Trophoblast cell (in vitro differentiated cells and primary cell): ENCODE results near the gene AP1G2.

Source experiments
- DNase-seq, 2 donors: peaks; one replicate each; pipeline ENCODE4 v3.0.0-alpha.2; 2016
- H2AFZ ChIP-seq: 2 replicates; pipeline ENCODE4 v1.6.1; 2013; ENCODE audit warnings: low read length, moderate library complexity, mild to moderate bottlenecking; ENCODE audit not compliant: insufficient read depth, poor library complexity
- H2AK5ac ChIP-seq: 2 replicates; pipeline ENCODE4 v1.6.1; 2013; ENCODE audit warnings: mild to moderate bottlenecking, low read length
- H2BK120ac ChIP-seq: 2 replicates; pipeline ENCODE4 v1.6.1; 2013; ENCODE audit warnings: low read length, mild to moderate bottlenecking, moderate library complexity; ENCODE audit not compliant: insufficient read depth, poor library complexity
- H2BK12ac ChIP-seq: 2 replicates; pipeline ENCODE4 v1.6.1; 2013; ENCODE audit warnings: mild to moderate bottlenecking, low read length, moderate library complexity
- H2BK5ac ChIP-seq: 2 replicates; pipeline ENCODE4 v1.6.1; 2013; ENCODE audit warnings: low read length, low read depth, moderate library complexity, mild to moderate bottlenecking; ENCODE audit not compliant: poor library complexity
- H3K14ac ChIP-seq: 2 replicates; pipeline ENCODE4 v1.6.1; 2013; ENCODE audit warnings: mild to moderate bottlenecking, low read length
- H3K18ac ChIP-seq: 2 replicates; pipeline ENCODE4 v1.6.1; 2013; ENCODE audit warnings: mild to moderate bottlenecking, low read length
- H3K23ac ChIP-seq: 2 replicates; pipeline ENCODE4 v1.6.1; 2013; ENCODE audit warnings: low read length
- H3K27ac ChIP-seq: 2 replicates; pipeline ENCODE4 v1.5.1; 2013; ENCODE audit warnings: low read depth, mild to moderate bottlenecking, inconsistent platforms, low read length, moderate library complexity
- H3K27me3 ChIP-seq: 2 replicates; pipeline ENCODE4 v1.6.1; 2013; ENCODE audit warnings: inconsistent platforms, mild to moderate bottlenecking, low read length, moderate library complexity; ENCODE audit not compliant: insufficient read depth
- H3K36me3 ChIP-seq, 2 experiments: 1 replicate in 1 of 2; 2 replicates in 1 of 2; pipeline ENCODE4 v1.6.1; 2013; ENCODE audit warnings: low read length in 2 of 2, mild to moderate bottlenecking in 2 of 2, moderate library complexity in 1 of 2; ENCODE audit not compliant: insufficient read depth in 2 of 2, control insufficient read depth in 1 of 2
- H3K4ac ChIP-seq: 2 replicates; pipeline ENCODE4 v1.6.1; 2013; ENCODE audit warnings: low read depth, mild to moderate bottlenecking, low read length, moderate library complexity
- H3K4me1 ChIP-seq, 2 experiments: 1 replicate in 1 of 2; 2 replicates in 1 of 2; pipeline ENCODE4 v1.6.1; 2013; ENCODE audit warnings: low read length in 2 of 2, mild to moderate bottlenecking in 2 of 2, moderate library complexity in 1 of 2; ENCODE audit not compliant: insufficient read depth in 2 of 2, control insufficient read depth in 1 of 2
- H3K4me2 ChIP-seq: 2 replicates; pipeline ENCODE4 v1.6.1; 2013; ENCODE audit warnings: inconsistent platforms, mild to moderate bottlenecking, low read length, moderate library complexity
- H3K4me3 ChIP-seq: 2 replicates; pipeline ENCODE4 v1.5.1; 2013; ENCODE audit warnings: mild to moderate bottlenecking, low read depth, low read length, inconsistent platforms
- H3K79me1 ChIP-seq: one replicate; pipeline ENCODE4 v1.6.1; 2013; ENCODE audit warnings: low read length
- H3K79me2 ChIP-seq: 2 replicates; pipeline ENCODE4 v1.6.1; 2013; ENCODE audit warnings: low read length, mild to moderate bottlenecking; ENCODE audit not compliant: control insufficient read depth, insufficient read depth, poor library complexity
- H3K9ac ChIP-seq: 2 replicates; pipeline ENCODE4 v1.6.1; 2013; ENCODE audit warnings: mild to moderate bottlenecking, low read length
- H3K9me3 ChIP-seq: 2 replicates; pipeline ENCODE4 v1.6.1; 2013; ENCODE audit warnings: low read depth, mild to moderate bottlenecking, control low read depth, inconsistent platforms, low read length; ENCODE audit not compliant: insufficient read depth
- H4K12ac ChIP-seq: 2 replicates; pipeline ENCODE4 v1.6.1; 2013; ENCODE audit warnings: low read depth, mild to moderate bottlenecking, low read length, moderate library complexity
- H4K8ac ChIP-seq: 2 replicates; pipeline ENCODE4 v1.6.1; 2013; ENCODE audit warnings: low read depth, mild to moderate bottlenecking, low read length, moderate library complexity
- H4K91ac ChIP-seq: one replicate; pipeline ENCODE4 v1.6.1; 2013; ENCODE audit warnings: low read depth, mild to moderate bottlenecking, low read length, moderate library complexity
- WGBS: extraction: QIAGEN DNeasy Blood & Tissue Kit; methylation state at CpG from one replicate; pipeline ENCODE4 v1.1.7; 2013; ENCODE audit warnings: missing lambda C conversion rate; ENCODE audit not compliant: insufficient read length, insufficient coverage; ENCODE audit errors: extremely low coverage; 5-methylcytosine and 5-hydroxymethylcytosine counted together

Gene AP1G2

GRCh38 chr14:23550131-23550811 lies 17.3 kb downstream of the AP1G2 start:
- Histone ChIP-seq H3K79me2 (peaks cover 3% of the 10 kb centered on the region), H3K4me2 (peak overlapping the region; percentile 89), H3K9me3 (no peaks in the 10 kb centered on the region), H2BK5ac (no peak overlapping the region), H2AFZ (peak overlapping the region; percentile 76), H3K4ac (no peak overlapping the region), H4K12ac (no peak overlapping the region), H3K23ac (no peak overlapping the region), H3K27ac (no peak overlapping the region), H3K27me3 (no peaks in the 10 kb centered on the region), H2AK5ac (no peak overlapping the region), H2BK120ac (no peak overlapping the region), H3K4me1 (peaks cover 3 to 11% of the 10 kb centered on the region in 2 experiments), H2BK12ac (no peak overlapping the region), H3K9ac (no peak overlapping the region), H3K14ac (no peak overlapping the region), H3K18ac (no peak overlapping the region), H4K8ac (no peak overlapping the region), H3K36me3 (peaks cover 0 to 2% of the 10 kb centered on the region in 2 experiments), H3K4me3 (peak overlapping the region; percentile 76), H3K79me1 (no peaks in the 10 kb centered on the region), H4K91ac (no peak overlapping the region)
- WGBS = no CpG with 5 or more reads among the region's 12 CpGs
- DNase-seq = no peak

GRCh38 chr14:23548351-23549318 lies 19.0 kb downstream of the AP1G2 start:
- Histone ChIP-seq H2AK5ac (no peak overlapping the region), H4K91ac (no peak overlapping the region), H2AFZ (no peak overlapping the region), H3K23ac (no peak overlapping the region), H3K36me3 (peaks cover 0 to 2% of the 10 kb centered on the region in 2 experiments), H4K12ac (no peak overlapping the region), H2BK5ac (no peak overlapping the region), H4K8ac (no peak overlapping the region), H3K4ac (no peak overlapping the region), H3K27ac (no peak overlapping the region), H3K9ac (no peak overlapping the region), H3K9me3 (no peaks in the 10 kb centered on the region), H3K14ac (no peak overlapping the region), H3K79me1 (no peaks in the 10 kb centered on the region), H3K79me2 (peaks cover 3% of the 10 kb centered on the region), H3K4me2 (no peak overlapping the region), H2BK12ac (no peak overlapping the region), H3K27me3 (no peaks in the 10 kb centered on the region), H2BK120ac (no peak overlapping the region), H3K4me3 (no peak overlapping the region), H3K18ac (no peak overlapping the region), H3K4me1 (peaks cover 3 to 11% of the 10 kb centered on the region in 2 experiments)
- WGBS = 100% methylated on average over 1 of the region's 18 CpGs
- peak in 1 of 2 donors; percentile 6 for DNase-seq

- peaks cover 3% of the 10 kb centered on the region for H3K79me2 ChIP-seq
- H3K9me3 ChIP-seq = no peaks in the 10 kb centered on the region
- no CpG with 5 or more reads among the region's 2 CpGs for WGBS
- no peak overlapping the region for H3K27ac ChIP-seq
- no peak overlapping the region for H3K14ac ChIP-seq
- H3K9ac ChIP-seq = no peak overlapping the region
- H3K23ac ChIP-seq = no peak overlapping the region
- H3K79me1 ChIP-seq = no peaks in the 10 kb centered on the region
- H4K8ac ChIP-seq = no peak overlapping the region
- no peak overlapping the region for H2BK5ac ChIP-seq
- peaks cover 0 to 2% of the 10 kb centered on the region in 2 experiments for H3K36me3 ChIP-seq
- no peak overlapping the region for H3K4me2 ChIP-seq
- H2AK5ac ChIP-seq = no peak overlapping the region
- no peak overlapping the region for H4K91ac ChIP-seq
- no peak overlapping the region for H3K4ac ChIP-seq
- no peak overlapping the region for H4K12ac ChIP-seq
- H3K18ac ChIP-seq = no peak overlapping the region
- H3K4me1 ChIP-seq = peaks cover 3 to 11% of the 10 kb centered on the region in 2 experiments
- H2BK120ac ChIP-seq = no peak overlapping the region
- no peak overlapping the region for H2AFZ ChIP-seq
- no peak overlapping the region for H3K4me3 ChIP-seq
- H3K27me3 ChIP-seq = no peaks in the 10 kb centered on the region
- no peak for DNase-seq
- H2BK12ac ChIP-seq = no peak overlapping the region
Observed at GRCh38 chr14:23547924-23548323, 19.7 kb downstream of the AP1G2 start.

- Histone ChIP-seq H3K79me2 (peaks cover 3% of the 10 kb centered on the region), H2BK12ac (no peak overlapping the region), H2BK120ac (no peak overlapping the region), H3K27me3 (no peaks in the 10 kb centered on the region), H3K9ac (no peak overlapping the region), H2BK5ac (no peak overlapping the region), H4K12ac (no peak overlapping the region), H3K9me3 (no peaks in the 10 kb centered on the region), H4K8ac (no peak overlapping the region), H3K4me2 (no peak overlapping the region), H3K18ac (no peak overlapping the region), H3K14ac (no peak overlapping the region), H3K27ac (no peak overlapping the region), H3K4me3 (no peak overlapping the region), H3K79me1 (no peaks in the 10 kb centered on the region), H4K91ac (no peak overlapping the region), H3K36me3 (peaks cover 0 to 2% of the 10 kb centered on the region in 2 experiments), H3K23ac (no peak overlapping the region), H3K4me1 (peaks cover 3 to 11% of the 10 kb centered on the region in 2 experiments), H3K4ac (no peak overlapping the region), H2AFZ (no peak overlapping the region), H2AK5ac (no peak overlapping the region)
- DNase-seq = no peak
- no CpG with 5 or more reads among the region's 10 CpGs for WGBS
Observed at GRCh38 chr14:23546450-23547035, 21.0 kb downstream of the AP1G2 start.
